Measurements from ENCODE around the gene CD180. TPM values are rescaled to one million over a fixed set of nuclear protein-coding genes. Genes with fewer than 3 reads are reported as not detected.

The CD180 gene
- total RNA-seq, 2 experiments from 2014 or later: 0.75 to 0.88 TPM

- DNase-seq: no peak
- Mint-ChIP-seq H3K36me3 (ENCODE audit: low read depth) (peaks cover 29% of the 10 kb centered on the region), H3K27me3 (no peaks in the 10 kb centered on the region), H3K27ac (no peak overlapping the region), H3K9me3 (no peaks in the 10 kb centered on the region), H3K4me1 (peaks cover 16% of the 10 kb centered on the region), H3K4me3 (no peak overlapping the region)
- ChIA-PET CTCF (interaction anchor here (0.8 kb wide), 1 partner anchor 57 kb away, joined by 5 read pairs; no protein-coding TSS in a partner anchor), POLR2A (no interaction called here)
Measured at GRCh38 chr5:67152400-67152799, 44.2 kb downstream of the CD180 start.

GRCh38 chr5:67149951-67150523 lies 46.6 kb downstream of the CD180 start:
- DNase-seq: no peak
- Mint-ChIP-seq H3K27me3 (no peaks in the 10 kb centered on the region), H3K4me1 (peaks cover 2% of the 10 kb centered on the region), H3K27ac (no peak overlapping the region), H3K36me3 (ENCODE audit: low read depth) (peaks cover 43% of the 10 kb centered on the region), H3K9me3 (no peaks in the 10 kb centered on the region), H3K4me3 (no peak overlapping the region)
- POLR2A ChIA-PET: interaction anchor here (1.3 kb wide), 1 partner anchor 146 kb away, joined by 3 read pairs; no protein-coding TSS in a partner anchor
- CTCF ChIA-PET: interaction anchor here (0.6 to 1.2 kb wide), 4 partner anchors 9 to 317 kb away, joined by 3 to 5 read pairs (median 3); no protein-coding TSS in a partner anchor

DNA sequence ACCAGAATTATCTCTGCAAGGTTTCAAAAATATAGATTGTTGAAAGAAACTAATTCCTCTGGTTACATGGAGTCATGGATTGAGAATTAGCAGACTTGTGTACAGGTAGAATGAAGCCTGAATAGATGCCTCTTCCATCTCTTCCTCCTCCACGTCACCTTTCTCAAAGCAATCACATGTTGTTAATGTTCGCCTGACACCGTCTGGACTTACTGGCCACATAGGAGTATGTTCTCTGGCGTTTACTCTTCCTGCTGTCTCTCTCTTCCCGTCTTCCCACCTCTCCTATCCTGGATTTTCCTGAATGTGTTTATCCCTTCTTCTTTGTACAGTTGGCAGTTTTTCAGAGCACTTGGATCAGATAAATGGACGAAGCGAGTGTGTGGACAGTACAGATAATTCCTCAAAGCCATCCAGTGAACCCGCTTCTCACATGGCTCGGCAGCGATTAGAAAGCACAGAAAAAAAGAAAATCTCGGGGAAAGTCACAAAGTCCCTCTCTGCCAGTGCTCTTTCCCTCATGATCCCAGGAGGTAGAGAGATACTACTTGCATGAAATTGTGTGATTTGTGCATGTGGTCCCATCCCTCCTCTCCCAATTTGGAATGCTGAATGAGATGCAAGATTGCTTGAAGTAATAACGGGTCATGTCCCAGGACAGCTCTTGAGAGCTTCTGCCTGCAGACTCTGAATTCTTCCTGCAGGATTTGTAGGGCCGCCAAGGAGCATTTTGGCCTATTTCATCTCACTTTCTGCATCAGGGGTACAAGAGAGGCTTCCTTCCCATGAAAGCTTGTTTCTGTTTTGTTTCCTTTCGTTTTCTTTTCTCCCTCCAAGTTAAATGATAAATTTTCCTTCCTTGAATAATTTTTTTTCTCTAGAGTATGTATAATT lies 47.3 kb downstream of the CD180 start:
- POLR2A ChIA-PET: interaction anchor here (1.3 kb wide), 1 partner anchor 145 kb away, joined by 3 read pairs; no protein-coding TSS in a partner anchor

GRCh38 chr5:67147760-67148159 lies 48.8 kb downstream of the CD180 start:
- ChIA-PET POLR2A (no interaction called here), CTCF (interaction anchor here (1.1 to 1.5 kb wide), 3 partner anchors 9 to 74 kb away, joined by 3 to 6 read pairs (median 3); no protein-coding TSS in a partner anchor)
- Mint-ChIP-seq H3K4me1 (no peaks in the 10 kb centered on the region), H3K27ac (no peak overlapping the region), H3K27me3 (no peaks in the 10 kb centered on the region), H3K36me3 (ENCODE audit: low read depth) (peaks cover 50% of the 10 kb centered on the region), H3K9me3 (no peaks in the 10 kb centered on the region), H3K4me3 (no peak overlapping the region)
- DNase-seq: no peak

More for the DNA sequence above, 47.3 kb downstream of the CD180 start:
- Mint-ChIP-seq H3K27me3 (no peaks in the 10 kb centered on the region), H3K4me1 (peaks cover 2% of the 10 kb centered on the region), H3K36me3 (ENCODE audit: low read depth) (peaks cover 44% of the 10 kb centered on the region), H3K9me3 (no peaks in the 10 kb centered on the region), H3K4me3 (no peak overlapping the region), H3K27ac (no peak overlapping the region)
- CTCF ChIA-PET: interaction anchor here (0.6 to 1.2 kb wide), 3 partner anchors 10 to 317 kb away, joined by 3 to 5 read pairs (median 3); no protein-coding TSS in a partner anchor
- DNase-seq: no peak

- peaks cover 58% of the 10 kb centered on the region for H3K36me3 Mint-ChIP-seq (ENCODE audit: low read depth)
- H3K4me1 Mint-ChIP-seq: no peaks in the 10 kb centered on the region
- no peak for DNase-seq
- no peak overlapping the region for H3K4me3 Mint-ChIP-seq
- no peaks in the 10 kb centered on the region for H3K9me3 Mint-ChIP-seq
- POLR2A ChIA-PET: interaction anchor here (1.0 kb wide), 1 partner anchor 1069 kb away, joined by 3 read pairs; the partner anchor contains the start of gene PIK3R1
- no peaks in the 10 kb centered on the region for H3K27me3 Mint-ChIP-seq
- no peak overlapping the region for H3K27ac Mint-ChIP-seq
- CTCF ChIA-PET: interaction anchor here (1.2 to 1.5 kb wide), 4 partner anchors 8 to 75 kb away, joined by 3 to 6 read pairs (median 4); no protein-coding TSS in a partner anchor
Measured at GRCh38 chr5:67146981-67147380, 49.6 kb downstream of the CD180 start.

- Mint-ChIP-seq H3K4me3 (no peak overlapping the region), H3K27me3 (no peaks in the 10 kb centered on the region), H3K27ac (no peak overlapping the region), H3K4me1 (no peaks in the 10 kb centered on the region), H3K9me3 (no peaks in the 10 kb centered on the region), H3K36me3 (ENCODE audit: low read depth) (peaks cover 60% of the 10 kb centered on the region)
- DNase-seq: no peak
- CTCF ChIA-PET: interaction anchor here (1.2 to 1.5 kb wide), 3 partner anchors 9 to 75 kb away, joined by 3 to 4 read pairs (median 3); no protein-coding TSS in a partner anchor
- POLR2A ChIA-PET: interaction anchor here (1.0 kb wide), 1 partner anchor 1069 kb away, joined by 3 read pairs; the partner anchor contains the start of gene PIK3R1
Measured at GRCh38 chr5:67146574-67146973, 50.0 kb downstream of the CD180 start.

GRCh38 chr5:67144183-67144639 lies 52.4 kb downstream of the CD180 start:
- CTCF ChIA-PET: interaction anchor here (1.7 kb wide), 1 partner anchor 11 kb away, joined by 5 read pairs; no protein-coding TSS in a partner anchor

DNA sequence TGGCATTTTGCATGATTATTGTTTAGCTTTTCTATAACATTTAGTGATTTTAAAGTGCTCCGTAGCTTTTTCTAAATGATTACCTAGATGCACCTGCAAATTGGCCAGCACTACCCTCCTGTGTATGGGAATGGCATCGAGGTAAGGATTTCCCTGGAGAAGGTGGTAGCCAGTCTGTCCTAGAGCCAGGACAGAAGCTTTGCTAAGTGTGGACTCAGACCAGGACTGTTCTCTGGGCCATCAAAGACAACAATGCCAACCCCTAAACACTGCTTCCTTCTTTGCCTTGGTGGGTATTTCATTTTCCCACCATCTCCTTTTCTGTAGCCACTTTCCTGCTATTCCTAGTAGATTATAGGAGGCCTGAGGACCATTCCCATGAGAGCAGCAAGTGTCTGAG lies 53.0 kb downstream of the CD180 start:
- H3K27ac Mint-ChIP-seq: no peak overlapping the region
- H3K36me3 Mint-ChIP-seq (ENCODE audit: low read depth): peaks cover 57% of the 10 kb centered on the region
- no peaks in the 10 kb centered on the region for H3K27me3 Mint-ChIP-seq
- ChIA-PET POLR2A (interaction anchor here (1.3 kb wide), 1 partner anchor 23 kb away, joined by 4 read pairs; no protein-coding TSS in a partner anchor), CTCF (interaction anchor here (1.7 kb wide), 1 partner anchor 12 kb away, joined by 5 read pairs; no protein-coding TSS in a partner anchor)
- no peaks in the 10 kb centered on the region for H3K9me3 Mint-ChIP-seq
- no peak for DNase-seq
- no peak overlapping the region for H3K4me3 Mint-ChIP-seq
- H3K4me1 Mint-ChIP-seq: no peaks in the 10 kb centered on the region

More at GRCh38 chr5:67144183-67144639, 52.4 kb downstream of the CD180 start:
- Mint-ChIP-seq H3K4me1 (no peaks in the 10 kb centered on the region), H3K27me3 (no peaks in the 10 kb centered on the region), H3K4me3 (no peak overlapping the region), H3K36me3 (ENCODE audit: low read depth) (peaks cover 52% of the 10 kb centered on the region), H3K27ac (no peak overlapping the region), H3K9me3 (no peaks in the 10 kb centered on the region)
- no peak for DNase-seq
- POLR2A ChIA-PET: no interaction called here

- DNase-seq: no peak
- peaks cover 57% of the 10 kb centered on the region for H3K36me3 Mint-ChIP-seq (ENCODE audit: low read depth)
- H3K27me3 Mint-ChIP-seq: no peaks in the 10 kb centered on the region
- no peaks in the 10 kb centered on the region for H3K9me3 Mint-ChIP-seq
- CTCF ChIA-PET: no interaction called here
- POLR2A ChIA-PET: interaction anchor here (1.3 kb wide), 1 partner anchor 24 kb away, joined by 4 read pairs; no protein-coding TSS in a partner anchor
- H3K27ac Mint-ChIP-seq: no peak overlapping the region
- H3K4me3 Mint-ChIP-seq: no peak overlapping the region
- H3K4me1 Mint-ChIP-seq: no peaks in the 10 kb centered on the region
Measured at GRCh38 chr5:67142816-67143215, 53.8 kb downstream of the CD180 start.

DNA sequence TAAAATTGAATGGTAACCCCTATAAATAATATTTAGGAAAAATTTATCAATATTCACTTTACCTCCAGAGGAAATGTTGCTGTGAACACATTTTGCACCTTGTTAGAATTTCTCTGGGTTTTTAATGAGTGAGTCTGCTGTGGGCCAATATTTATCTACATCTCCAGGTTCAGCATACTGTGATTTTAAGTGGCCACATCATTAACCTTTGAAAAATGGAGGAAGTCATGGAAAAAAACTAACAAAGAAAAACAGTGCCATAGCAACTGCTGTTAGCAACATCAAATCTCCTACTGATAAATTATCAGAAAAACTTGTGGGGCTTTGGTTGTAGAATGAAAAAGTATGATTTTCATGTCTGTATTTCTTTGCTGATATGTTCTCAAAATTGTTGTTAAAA lies 55.0 kb downstream of the CD180 start:
- H3K9me3 Mint-ChIP-seq: no peaks in the 10 kb centered on the region
- POLR2A ChIA-PET: no interaction called here
- no peak overlapping the region for H3K27ac Mint-ChIP-seq
- no peak for DNase-seq
- CTCF ChIA-PET: no interaction called here
- no peaks in the 10 kb centered on the region for H3K4me1 Mint-ChIP-seq
- no peak overlapping the region for H3K4me3 Mint-ChIP-seq
- peaks cover 51% of the 10 kb centered on the region for H3K36me3 Mint-ChIP-seq (ENCODE audit: low read depth)
- H3K27me3 Mint-ChIP-seq: no peaks in the 10 kb centered on the region

DNA sequence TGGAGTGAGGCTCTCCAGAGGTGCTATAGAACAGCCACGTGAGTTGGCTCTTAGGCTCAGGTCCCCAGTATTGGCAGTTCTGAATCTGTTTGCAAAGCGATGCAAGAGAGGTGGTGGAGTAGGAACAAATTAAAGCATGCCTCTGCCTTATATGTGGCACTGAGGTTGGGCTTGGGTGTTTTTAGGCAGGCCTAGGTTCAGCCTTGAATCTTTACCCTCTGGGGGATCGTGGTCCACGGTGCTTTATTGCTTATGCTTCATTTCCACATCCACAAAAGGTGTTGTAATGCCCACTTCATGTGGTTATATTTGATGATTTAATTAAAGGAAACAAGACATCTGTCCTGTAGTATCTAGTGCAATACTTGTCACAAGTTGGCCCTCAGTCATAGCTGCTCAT lies 56.2 kb downstream of the CD180 start:
- ChIA-PET CTCF (no interaction called here), POLR2A (no interaction called here)
- Mint-ChIP-seq H3K4me3 (no peak overlapping the region), H3K9me3 (no peaks in the 10 kb centered on the region), H3K4me1 (no peaks in the 10 kb centered on the region), H3K27ac (no peak overlapping the region), H3K27me3 (no peaks in the 10 kb centered on the region), H3K36me3 (ENCODE audit: low read depth) (peaks cover 51% of the 10 kb centered on the region)
- no peak for DNase-seq

DNA sequence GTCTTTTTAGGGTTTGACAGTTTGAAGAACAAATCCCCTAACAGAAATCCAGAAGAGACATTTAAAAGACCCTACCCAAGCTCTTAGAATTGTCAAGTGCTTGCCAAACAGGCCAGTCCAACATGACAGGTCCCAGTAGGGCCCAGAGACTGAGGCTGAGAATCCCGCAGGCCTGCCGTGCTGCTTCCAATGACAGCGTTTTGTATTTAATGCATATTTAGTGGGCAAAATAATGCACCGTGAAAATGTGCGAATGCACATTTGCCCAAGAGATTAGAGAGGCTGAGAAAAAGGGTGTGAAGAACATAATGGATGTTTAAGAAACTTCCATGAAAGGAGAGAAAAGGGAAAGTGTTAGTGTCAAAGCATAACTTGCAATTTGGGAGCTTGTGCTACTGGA lies 57.6 kb downstream of the CD180 start:
- H3K4me1 Mint-ChIP-seq: no peaks in the 10 kb centered on the region
- CTCF ChIA-PET: interaction anchor here (1.2 kb wide), 1 partner anchor 152 kb away, joined by 4 read pairs; no protein-coding TSS in a partner anchor

More for the DNA sequence above, 57.6 kb downstream of the CD180 start:
- peaks cover 45% of the 10 kb centered on the region for H3K36me3 Mint-ChIP-seq (ENCODE audit: low read depth)
- no peak overlapping the region for H3K27ac Mint-ChIP-seq
- no peak overlapping the region for H3K4me3 Mint-ChIP-seq
- POLR2A ChIA-PET: no interaction called here
- no peak for DNase-seq
- H3K9me3 Mint-ChIP-seq: no peaks in the 10 kb centered on the region
- no peaks in the 10 kb centered on the region for H3K27me3 Mint-ChIP-seq

All from activated CD4-positive, alpha-beta memory T cell treated with anti-CD3 and anti-CD28 coated beads, Interleukin-2, amount 10 ng/mL, durations not matched to agents 7 days and 5 days (primary cell).